Measurements from ENCODE around the gene PCDHA1.

Gene PCDHA1

DNA sequence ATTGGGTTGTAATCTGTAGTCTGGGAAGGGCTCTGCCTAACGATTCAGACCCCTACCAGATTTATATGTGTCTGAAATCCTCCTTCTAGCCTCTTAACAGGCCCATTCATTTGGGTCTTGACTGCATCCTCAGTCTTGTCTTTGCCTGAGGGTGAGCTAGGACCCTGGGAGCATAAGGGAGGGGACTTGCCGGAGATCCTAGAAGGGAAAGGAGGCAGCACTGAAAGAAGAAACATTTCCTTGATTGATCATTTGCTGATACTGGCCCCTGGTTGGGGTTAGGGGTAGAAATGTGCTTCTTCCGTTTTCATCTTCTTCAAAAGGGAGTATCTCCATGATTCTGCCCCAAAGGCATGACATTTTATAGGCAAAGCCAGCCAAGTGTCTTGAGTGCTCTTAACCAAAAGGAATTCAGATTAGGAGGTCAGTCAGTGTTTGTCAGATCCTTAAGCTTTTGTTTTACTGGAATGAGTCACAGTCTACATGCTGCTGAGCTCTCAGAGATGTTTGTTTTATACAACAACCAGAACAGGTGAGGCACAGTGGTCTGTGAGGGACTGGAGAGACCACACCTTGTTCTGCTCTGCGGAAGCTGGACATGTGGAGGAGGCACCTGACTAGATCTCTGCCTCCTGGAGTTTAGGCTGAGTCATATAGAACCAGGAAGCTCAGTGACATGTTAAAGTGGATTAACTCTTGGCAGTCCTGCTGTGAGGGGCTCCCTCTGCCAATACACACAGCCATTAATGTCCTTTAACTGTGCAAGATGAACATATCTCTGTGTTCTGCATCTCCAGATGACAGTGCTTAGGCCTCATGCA, 218.1 kb downstream of the PCDHA1 start (continued):
- TF ChIP-seq, protein P1, sequence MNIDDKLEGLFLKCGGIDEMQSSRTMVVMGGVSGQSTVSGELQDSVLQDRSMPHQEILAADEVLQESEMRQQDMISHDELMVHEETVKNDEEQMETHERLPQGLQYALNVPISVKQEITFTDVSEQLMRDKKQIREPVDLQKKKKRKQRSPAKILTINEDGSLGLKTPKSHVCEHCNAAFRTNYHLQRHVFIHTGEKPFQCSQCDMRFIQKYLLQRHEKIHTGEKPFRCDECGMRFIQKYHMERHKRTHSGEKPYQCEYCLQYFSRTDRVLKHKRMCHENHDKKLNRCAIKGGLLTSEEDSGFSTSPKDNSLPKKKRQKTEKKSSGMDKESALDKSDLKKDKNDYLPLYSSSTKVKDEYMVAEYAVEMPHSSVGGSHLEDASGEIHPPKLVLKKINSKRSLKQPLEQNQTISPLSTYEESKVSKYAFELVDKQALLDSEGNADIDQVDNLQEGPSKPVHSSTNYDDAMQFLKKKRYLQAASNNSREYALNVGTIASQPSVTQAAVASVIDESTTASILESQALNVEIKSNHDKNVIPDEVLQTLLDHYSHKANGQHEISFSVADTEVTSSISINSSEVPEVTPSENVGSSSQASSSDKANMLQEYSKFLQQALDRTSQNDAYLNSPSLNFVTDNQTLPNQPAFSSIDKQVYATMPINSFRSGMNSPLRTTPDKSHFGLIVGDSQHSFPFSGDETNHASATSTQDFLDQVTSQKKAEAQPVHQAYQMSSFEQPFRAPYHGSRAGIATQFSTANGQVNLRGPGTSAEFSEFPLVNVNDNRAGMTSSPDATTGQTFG (tag by site-specific recombination; IDR thresholded peaks at IDR 0.05; ENCODE audit: borderline replicate concordance), result no peak
- TF ChIP-seq ZNF501 (tag by site-specific recombination; IDR thresholded peaks at IDR 0.05), result no peak
- TF ChIP-seq ZNF747 (tag by site-specific recombination; IDR thresholded peaks at IDR 0.05), result no peak
- no peak for TF ChIP-seq GLI4 (tag by site-specific recombination; IDR thresholded peaks at IDR 0.05)
- TF ChIP-seq, protein P2, sequence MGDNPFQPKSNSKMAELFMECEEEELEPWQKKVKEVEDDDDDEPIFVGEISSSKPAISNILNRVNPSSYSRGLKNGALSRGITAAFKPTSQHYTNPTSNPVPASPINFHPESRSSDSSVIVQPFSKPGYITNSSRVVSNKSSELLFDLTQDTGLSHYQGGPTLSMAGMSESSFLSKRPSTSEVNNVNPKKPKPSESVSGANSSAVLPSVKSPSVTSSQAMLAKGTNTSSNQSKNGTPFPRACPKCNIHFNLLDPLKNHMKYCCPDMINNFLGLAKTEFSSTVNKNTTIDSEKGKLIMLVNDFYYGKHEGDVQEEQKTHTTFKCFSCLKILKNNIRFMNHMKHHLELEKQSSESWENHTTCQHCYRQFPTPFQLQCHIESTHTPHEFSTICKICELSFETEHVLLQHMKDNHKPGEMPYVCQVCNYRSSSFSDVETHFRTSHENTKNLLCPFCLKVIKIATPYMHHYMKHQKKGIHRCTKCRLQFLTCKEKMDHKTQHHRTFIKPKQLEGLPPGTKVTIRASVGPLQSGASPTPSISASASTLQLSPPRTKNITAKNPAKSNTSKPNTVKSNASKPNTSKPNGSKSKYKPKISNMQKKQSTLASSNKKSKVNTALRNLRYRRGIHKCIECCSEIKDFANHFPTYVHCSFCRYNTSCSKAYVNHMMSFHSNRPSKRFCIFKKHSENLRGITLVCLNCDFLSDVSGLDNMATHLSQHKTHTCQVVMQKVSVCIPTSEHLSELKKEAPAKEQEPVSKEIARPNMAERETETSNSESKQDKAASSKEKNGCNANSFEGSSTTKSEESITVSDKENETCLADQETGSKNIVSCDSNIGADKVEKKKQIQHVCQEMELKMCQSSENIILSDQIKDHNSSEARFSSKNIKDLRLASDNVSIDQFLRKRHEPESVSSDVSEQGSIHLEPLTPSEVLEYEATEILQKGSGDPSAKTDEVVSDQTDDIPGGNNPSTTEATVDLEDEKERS (tag by site-specific recombination; IDR thresholded peaks at IDR 0.05), result no peak
- TF ChIP-seq ZNF214 (tag by site-specific recombination; IDR thresholded peaks at IDR 0.05; ENCODE audit: borderline replicate concordance), result no peak
- TF ChIP-seq, protein P3, sequence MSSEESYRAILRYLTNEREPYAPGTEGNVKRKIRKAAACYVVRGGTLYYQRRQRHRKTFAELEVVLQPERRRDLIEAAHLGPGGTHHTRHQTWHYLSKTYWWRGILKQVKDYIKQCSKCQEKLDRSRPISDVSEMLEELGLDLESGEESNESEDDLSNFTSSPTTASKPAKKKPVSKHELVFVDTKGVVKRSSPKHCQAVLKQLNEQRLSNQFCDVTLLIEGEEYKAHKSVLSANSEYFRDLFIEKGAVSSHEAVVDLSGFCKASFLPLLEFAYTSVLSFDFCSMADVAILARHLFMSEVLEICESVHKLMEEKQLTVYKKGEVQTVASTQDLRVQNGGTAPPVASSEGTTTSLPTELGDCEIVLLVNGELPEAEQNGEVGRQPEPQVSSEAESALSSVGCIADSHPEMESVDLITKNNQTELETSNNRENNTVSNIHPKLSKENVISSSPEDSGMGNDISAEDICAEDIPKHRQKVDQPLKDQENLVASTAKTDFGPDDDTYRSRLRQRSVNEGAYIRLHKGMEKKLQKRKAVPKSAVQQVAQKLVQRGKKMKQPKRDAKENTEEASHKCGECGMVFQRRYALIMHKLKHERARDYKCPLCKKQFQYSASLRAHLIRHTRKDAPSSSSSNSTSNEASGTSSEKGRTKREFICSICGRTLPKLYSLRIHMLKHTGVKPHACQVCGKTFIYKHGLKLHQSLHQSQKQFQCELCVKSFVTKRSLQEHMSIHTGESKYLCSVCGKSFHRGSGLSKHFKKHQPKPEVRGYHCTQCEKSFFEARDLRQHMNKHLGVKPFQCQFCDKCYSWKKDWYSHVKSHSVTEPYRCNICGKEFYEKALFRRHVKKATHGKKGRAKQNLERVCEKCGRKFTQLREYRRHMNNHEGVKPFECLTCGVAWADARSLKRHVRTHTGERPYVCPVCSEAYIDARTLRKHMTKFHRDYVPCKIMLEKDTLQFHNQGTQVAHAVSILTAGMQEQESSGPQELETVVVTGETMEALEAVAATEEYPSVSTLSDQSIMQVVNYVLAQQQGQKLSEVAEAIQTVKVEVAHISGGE (tag by site-specific recombination; conservative IDR thresholded peaks at IDR 0.05; ENCODE audit: low read depth), result no peak
- no peak for TF ChIP-seq ZNF792 (tag by site-specific recombination; IDR thresholded peaks at IDR 0.05)
- TF ChIP-seq RBAK (tag by site-specific recombination; IDR thresholded peaks at IDR 0.05), result no peak
- no peak for TF ChIP-seq KLF16 (tag by site-specific recombination; IDR thresholded peaks at IDR 0.05)
- TF ChIP-seq BCL11B (tag by site-specific recombination; IDR thresholded peaks at IDR 0.05; ENCODE audit: low read depth), result no peak
- TF ChIP-seq HOXD13 (CRISPR knock-in tag; IDR thresholded peaks at IDR 0.05; ENCODE audit: borderline replicate concordance), result peak; percentile 21; the same call in 1 of the 2 replicates
- TF ChIP-seq, protein P4, sequence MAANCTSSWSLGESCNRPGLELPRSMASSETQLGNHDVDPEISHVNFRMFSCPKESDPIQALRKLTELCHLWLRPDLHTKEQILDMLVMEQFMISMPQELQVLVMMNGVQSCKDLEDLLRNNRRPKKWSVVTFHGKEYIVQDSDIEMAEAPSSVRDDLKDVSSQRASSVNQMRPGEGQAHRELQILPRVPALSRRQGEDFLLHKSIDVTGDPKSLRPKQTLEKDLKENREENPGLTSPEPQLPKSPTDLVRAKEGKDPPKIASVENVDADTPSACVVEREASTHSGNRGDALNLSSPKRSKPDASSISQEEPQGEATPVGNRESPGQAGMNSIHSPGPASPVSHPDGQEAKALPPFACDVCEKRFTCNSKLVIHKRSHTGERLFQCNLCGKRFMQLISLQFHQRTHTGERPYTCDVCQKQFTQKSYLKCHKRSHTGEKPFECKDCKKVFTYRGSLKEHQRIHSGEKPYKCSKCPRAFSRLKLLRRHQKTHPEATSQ (tag by site-specific recombination; IDR thresholded peaks at IDR 0.05), result no peak
- TF ChIP-seq, protein P5, sequence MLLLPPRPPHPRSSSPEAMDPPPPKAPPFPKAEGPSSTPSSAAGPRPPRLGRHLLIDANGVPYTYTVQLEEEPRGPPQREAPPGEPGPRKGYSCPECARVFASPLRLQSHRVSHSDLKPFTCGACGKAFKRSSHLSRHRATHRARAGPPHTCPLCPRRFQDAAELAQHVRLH (tag by site-specific recombination; IDR thresholded peaks at IDR 0.05), result no peak
- TF ChIP-seq, protein P6, sequence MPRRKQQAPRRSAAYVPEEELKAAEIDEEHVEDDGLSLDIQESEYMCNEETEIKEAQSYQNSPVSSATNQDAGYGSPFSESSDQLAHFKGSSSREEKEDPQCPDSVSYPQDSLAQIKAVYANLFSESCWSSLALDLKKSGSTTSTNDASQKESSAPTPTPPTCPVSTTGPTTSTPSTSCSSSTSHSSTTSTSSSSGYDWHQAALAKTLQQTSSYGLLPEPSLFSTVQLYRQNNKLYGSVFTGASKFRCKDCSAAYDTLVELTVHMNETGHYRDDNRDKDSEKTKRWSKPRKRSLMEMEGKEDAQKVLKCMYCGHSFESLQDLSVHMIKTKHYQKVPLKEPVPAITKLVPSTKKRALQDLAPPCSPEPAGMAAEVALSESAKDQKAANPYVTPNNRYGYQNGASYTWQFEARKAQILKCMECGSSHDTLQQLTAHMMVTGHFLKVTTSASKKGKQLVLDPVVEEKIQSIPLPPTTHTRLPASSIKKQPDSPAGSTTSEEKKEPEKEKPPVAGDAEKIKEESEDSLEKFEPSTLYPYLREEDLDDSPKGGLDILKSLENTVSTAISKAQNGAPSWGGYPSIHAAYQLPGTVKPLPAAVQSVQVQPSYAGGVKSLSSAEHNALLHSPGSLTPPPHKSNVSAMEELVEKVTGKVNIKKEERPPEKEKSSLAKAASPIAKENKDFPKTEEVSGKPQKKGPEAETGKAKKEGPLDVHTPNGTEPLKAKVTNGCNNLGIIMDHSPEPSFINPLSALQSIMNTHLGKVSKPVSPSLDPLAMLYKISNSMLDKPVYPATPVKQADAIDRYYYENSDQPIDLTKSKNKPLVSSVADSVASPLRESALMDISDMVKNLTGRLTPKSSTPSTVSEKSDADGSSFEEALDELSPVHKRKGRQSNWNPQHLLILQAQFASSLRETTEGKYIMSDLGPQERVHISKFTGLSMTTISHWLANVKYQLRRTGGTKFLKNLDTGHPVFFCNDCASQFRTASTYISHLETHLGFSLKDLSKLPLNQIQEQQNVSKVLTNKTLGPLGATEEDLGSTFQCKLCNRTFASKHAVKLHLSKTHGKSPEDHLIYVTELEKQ (tag by site-specific recombination; IDR thresholded peaks at IDR 0.05; ENCODE audit: borderline replicate concordance), result 0 out of 2 replicates have a peak, but pooled peaks have one; percentile 9
- no peak for TF ChIP-seq ZNF350 (tag by site-specific recombination; IDR thresholded peaks at IDR 0.05)
- TF ChIP-seq, protein P7, sequence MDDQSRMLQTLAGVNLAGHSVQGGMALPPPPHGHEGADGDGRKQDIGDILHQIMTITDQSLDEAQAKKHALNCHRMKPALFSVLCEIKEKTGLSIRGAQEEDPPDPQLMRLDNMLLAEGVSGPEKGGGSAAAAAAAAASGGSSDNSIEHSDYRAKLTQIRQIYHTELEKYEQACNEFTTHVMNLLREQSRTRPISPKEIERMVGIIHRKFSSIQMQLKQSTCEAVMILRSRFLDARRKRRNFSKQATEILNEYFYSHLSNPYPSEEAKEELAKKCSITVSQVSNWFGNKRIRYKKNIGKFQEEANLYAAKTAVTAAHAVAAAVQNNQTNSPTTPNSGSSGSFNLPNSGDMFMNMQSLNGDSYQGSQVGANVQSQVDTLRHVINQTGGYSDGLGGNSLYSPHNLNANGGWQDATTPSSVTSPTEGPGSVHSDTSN (CRISPR knock-in tag; IDR thresholded peaks at IDR 0.05), result no peak
- TF ChIP-seq, protein P8, sequence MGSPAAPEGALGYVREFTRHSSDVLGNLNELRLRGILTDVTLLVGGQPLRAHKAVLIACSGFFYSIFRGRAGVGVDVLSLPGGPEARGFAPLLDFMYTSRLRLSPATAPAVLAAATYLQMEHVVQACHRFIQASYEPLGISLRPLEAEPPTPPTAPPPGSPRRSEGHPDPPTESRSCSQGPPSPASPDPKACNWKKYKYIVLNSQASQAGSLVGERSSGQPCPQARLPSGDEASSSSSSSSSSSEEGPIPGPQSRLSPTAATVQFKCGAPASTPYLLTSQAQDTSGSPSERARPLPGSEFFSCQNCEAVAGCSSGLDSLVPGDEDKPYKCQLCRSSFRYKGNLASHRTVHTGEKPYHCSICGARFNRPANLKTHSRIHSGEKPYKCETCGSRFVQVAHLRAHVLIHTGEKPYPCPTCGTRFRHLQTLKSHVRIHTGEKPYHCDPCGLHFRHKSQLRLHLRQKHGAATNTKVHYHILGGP (tag by site-specific recombination; IDR thresholded peaks at IDR 0.05), result no peak
- TF ChIP-seq ZBTB20 (tag by site-specific recombination; IDR thresholded peaks at IDR 0.05), result peak; percentile 37; the same call in 1 of the 2 replicates
- no peak for TF ChIP-seq ZNF391 (tag by site-specific recombination; IDR thresholded peaks at IDR 0.05; ENCODE audit: borderline replicate concordance, low read depth)
- no peak for TF ChIP-seq ZNF354C (tag by site-specific recombination; IDR thresholded peaks at IDR 0.05; ENCODE audit: borderline replicate concordance, low read depth)
